IPS-11a (cell line): ENCODE data around the gene ATXN7L1.

ENCODE experiments used
- H3K4me3 ChIP-seq: one replicate; pipeline ENCODE4 v1.5.1; 2013; ENCODE audit warnings: low read depth, low read length, control low read depth

The ATXN7L1 gene

DNA sequence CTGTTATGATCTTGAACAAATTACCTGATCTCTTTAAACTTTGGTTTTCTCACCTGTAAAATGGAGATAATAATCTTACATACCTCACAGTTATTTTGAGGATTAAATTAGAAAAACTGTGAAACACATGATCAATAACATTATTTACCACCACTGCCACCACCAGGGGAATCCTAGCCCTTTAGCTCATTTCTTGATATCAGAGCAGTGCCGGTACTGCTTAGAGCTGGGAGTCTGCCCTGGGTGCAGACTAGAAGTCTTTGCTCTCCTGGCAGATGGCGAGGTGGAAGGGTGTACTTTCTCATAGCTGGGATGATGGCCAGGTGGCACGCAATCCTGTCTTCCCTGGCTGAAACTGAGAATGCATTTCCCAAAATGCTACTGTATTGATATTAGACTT, 282.4 kb downstream of the ATXN7L1 start:
- H3K4me3 ChIP-seq = no peak overlapping the region

DNA sequence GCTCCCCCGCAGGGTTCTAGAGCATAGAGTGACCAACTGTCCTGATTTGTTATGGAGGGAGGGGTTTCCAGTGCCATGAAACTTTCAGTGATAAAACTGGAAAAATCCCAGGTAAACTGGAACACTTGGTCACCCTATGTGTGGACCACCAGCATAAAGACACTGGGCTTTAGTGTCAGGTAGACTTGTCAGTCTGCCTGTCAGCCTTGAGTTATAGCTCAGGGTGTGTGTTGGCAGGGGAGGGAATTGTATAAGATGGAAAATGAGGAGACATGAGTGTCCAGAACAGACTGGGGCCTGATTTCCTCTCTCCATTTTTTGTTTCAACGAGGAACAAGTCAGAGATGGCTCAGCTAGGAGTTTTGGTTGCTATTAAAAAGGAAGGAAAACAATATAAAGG, 284.9 kb downstream of the ATXN7L1 start:
- no peak overlapping the region for H3K4me3 ChIP-seq

DNA sequence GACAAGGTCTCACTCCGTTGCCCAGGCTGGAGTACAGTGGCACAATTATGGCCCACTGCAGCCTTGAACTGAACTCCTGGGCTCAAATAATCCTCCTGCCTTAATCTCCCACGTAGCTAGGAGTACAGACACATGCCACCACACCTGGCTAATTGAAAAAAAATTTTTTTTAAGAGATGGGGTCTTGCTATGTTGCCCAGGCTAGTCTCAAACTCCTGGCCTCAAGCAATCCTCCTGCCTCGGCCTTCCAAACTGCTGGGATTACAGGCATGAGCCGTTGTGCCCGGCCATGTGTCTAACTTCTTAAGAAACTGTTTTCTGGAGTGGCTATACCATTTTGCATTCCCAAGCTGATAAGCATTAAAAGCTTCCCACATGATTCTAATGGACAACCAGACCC, 285.6 kb downstream of the ATXN7L1 start:
- H3K4me3 ChIP-seq = no peak overlapping the region

DNA sequence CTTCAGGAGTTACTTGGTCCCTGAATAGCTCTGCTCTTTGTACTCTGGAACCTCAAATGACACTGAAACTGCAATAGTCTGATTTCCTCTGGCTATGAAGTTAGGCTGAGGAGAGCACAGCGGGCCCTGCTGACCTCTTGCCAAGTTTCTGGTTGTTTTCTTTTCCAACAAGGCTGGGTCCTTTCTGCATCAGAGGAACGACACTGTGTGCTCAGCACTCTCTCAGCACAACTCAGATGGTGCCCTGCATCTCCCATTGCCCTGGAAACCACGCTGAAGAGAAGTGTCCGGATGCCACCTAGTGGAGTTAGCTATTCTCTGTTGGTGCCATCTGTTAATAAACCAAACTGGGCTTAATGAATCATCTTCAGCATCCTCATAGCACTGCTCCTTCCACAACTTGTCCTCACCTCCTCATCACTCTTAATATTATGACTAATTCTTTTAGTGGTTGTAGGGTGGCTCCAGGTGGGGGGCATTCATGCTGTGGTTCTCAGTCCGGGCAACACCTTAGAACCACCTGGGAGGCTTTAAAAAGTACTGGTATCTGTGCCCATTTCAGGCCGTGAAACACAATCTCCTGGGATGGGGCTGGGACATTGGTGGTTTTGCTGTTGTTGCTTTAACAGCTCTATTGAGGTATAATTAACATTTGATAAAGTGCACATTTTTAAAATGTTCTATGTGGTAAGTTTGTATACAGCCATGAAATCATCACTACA, 286.9 kb downstream of the ATXN7L1 start:
- no peak overlapping the region for H3K4me3 ChIP-seq

DNA sequence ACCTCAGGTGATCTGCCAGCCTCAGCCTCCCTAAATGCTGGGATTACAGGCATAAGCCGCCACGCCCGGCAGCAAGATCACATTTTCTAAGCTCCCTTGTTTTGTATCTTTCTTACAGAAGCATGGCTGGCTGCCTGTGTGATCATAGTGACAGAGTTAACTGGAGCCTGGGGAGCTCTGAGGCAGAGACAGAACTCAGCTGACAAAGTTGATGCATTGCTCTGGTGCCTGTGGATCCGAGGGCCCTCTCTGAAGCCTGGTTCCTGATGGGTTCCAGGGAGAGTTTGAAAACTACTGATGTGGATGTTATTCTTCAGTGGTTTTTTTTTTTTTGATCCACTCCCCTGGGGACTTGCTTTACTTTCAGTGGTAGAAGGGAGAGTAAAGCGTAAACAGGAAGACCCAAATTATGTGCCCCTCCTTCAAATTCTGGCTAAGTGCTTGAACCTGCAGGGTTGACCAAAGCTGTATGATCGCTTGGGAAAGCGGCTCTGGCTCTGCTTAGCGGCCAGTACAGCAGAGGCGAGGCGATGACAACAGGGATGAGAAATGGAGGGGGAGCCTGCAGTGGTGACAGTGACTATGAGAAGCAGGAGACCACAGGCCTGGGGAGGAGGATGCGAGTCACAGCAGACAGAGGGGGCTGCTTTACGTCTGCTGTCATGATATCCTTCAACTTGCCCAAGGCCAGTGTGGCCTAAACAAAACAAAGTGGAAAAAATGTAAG, 288.3 kb downstream of the ATXN7L1 start:
- H3K4me3 ChIP-seq = no peak overlapping the region

DNA sequence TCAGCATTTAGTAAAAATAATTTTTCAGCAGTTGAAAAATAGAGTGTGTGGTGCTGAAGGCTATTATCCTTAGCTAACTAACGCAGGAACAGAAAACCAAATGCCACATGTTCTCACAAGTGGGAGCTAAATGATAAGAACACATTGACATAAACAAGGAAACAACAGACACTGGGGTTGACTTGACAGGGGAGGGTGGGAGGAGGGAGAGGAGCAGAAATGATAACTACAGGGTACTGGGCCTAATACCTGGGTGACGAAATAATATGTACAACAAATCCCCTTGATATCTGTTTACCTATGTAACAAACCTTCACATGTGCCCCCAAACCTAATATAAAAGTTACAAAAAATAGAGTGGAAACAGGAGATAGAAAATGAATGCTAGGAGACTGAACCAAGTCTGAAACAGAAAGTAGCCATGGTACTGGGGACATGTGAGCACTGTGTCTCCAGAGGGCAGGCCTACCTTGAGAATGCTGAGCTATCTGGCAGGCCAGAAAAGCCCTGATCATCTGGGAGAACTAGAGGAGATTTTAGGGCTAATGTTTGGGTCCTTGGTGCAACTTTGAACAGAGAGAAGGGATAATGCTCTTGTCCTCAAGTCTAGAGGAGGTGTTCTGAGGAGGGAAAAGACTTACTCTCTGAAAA, 290.4 kb downstream of the ATXN7L1 start:
- H3K4me3 ChIP-seq = no peak overlapping the region

DNA sequence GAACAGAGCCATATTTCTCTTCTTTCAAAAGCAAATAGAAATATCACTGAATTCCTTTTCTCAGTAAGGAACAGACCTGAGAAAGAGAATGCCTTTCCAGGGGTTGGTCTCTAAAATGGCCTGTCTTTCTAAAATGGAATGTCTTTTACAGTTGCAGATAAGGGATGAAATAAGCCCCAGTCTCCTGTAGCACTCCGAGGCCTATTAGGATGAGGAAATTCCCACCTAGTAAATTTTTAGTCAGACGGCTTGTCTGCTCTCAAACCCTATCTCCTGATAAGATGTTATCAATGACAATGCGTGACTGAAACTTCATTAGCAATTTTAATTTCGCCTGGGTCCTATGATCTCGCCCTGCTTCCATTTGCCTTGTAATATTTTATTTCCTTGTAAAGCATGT, 292.2 kb downstream of the ATXN7L1 start:
- no peak overlapping the region for H3K4me3 ChIP-seq

DNA sequence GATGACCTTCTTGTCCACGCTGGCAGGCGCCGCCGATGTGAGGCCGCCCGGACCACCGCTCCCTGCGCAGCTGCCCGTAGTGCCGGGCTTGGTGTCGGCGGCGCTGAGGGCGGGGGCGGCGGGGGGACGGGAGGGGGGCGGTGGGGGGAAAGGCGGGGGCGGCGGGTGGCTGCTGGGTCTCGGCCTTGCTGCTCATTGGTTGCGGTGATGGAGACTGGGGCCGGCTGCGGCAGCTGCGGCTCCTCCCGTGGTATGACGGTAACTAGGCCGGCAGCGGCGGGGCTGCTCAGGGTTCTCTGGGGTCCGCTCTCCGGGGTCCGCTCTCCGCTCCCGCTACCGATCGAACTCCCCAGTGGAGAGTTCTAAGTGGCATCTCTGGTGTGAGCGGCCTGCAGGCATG, 293.3 kb downstream of the ATXN7L1 start:
- no peak overlapping the region for H3K4me3 ChIP-seq

DNA sequence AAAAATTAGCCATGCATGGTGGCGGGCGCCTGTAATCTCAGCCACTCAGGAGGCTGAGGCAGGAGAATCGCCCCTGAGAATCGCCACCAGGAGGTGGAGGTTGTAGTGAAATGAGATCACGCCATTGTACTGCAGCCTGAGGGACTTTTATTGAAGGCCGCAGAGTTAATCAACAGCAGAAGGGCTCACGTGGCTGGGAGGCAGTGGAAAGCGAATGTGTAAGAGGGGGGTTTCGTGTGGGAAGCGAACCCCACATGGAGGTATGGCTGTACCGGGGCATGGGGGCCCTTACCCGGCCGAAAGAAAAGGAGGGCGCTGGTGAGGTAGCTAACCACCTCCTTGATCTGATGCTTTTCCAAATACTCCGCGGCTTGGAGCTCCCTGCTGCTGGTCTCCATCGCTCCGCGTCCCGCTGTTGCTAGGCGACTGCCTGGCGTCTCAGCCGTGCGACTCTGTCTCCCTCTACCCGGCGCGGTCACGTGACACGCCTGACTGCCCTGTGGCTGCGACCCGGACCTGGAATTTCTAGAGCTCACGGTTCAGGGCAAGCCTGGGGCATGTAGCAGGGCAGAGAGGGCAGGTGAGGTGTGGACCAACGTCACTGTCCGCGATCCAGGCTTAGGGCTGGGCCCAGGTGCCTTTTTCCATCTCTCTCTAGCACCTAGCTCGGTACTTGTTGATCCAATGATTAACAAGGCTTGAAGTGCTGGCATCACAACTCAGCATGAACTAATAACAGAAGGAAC, 295.2 kb downstream of the ATXN7L1 start, which contains the start of gene EFCAB10:
TSS of gene EFCAB10 (minus strand) at position 428 of the 746 bp plus-strand sequence. CDS start at position 398, 30 bp downstream.
- H3K4me3 ChIP-seq = peak within 1 kb of the TSS; percentile 50

DNA sequence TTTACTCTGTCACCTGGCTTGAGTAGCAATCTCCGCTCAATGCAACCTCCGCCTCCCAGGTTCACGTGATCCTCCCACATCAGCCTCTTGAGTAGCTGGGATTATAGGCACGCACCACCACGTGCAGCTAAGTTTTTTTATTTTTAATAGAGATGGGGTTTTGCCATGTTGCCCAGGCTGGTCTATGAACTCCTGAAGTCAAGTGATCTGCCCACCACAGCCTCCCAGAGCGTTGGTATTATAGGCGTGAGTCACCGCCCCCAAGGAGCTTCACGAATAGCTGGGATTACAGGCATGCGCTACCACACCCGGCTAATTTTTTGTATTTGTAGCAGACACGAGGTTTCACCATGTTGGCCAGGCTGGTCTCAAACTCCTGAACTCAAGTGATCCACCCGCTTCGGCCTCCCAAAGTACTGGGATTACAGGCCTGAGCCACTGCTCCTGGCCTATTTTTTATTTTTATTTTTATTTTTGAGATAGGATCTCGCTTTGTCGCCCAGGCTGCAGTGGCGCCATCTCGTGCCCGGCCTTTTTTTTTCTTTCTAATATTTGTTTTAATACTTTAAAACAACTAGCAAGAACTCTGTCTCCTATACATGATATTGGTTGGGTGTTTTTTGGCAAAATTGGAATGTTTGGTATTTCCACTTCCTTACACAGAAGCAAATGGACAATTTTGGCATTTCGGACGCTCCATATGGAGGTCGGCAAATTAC, 296.2 kb downstream of the ATXN7L1 start:
- no peak overlapping the region for H3K4me3 ChIP-seq

DNA sequence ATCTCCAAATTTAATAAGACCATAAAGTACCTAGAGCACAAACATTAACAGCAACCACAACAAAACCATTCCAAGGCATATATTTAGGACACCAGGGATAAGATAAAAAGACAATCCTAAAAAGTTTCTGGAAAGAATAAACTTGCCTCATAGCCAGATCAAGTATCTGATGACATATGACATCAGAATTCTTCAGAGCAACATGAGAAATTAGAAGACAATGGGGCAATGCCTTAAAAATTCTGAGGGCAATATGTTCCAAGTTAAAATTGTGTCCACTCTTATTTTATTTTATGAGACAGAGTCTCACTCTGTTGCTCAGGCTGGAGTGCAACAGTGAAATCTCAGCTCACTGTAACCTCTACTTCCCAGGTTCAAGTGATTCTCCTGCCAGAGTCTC, 297.9 kb downstream of the ATXN7L1 start:
- H3K4me3 ChIP-seq = no peak overlapping the region

DNA sequence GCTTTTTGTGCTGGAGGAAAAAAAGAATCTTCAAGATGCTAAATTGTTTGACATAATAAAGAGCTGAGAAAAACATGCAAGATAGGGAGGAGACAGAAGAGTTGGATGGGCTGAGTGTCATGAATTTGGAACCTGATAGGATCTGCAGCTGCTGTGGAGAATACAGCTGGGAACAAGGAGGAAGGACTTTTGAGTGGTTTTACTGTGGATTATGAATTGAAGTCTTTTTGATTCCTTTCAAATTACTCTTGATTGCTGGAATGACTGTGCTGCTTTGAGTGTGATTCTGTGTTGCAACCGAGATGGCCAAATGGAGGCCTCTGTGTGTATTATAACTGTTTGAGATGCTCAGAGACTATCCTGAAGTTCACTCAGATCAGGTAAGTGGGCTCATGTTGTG, 299.1 kb downstream of the ATXN7L1 start:
- no peak overlapping the region for H3K4me3 ChIP-seq

DNA sequence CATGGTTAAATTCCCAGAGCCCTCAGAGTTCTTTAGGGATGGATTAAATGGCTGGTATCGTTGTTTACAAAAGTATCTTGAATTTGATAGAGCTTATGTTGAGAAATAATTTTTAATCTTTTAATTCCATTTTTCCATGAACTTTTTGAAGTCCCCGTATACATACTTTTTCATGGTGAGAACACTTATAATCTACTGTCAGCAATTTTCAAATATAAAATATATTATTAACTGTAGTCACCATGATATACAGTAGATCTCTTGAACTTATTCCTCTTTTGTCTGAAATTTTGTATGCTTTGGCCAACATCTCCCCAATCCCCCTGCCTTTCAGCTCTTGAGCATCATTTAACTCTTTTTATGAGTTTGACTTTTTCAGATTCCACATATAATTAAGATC, 304.5 kb downstream of the ATXN7L1 start:
- no peak overlapping the region for H3K4me3 ChIP-seq

DNA sequence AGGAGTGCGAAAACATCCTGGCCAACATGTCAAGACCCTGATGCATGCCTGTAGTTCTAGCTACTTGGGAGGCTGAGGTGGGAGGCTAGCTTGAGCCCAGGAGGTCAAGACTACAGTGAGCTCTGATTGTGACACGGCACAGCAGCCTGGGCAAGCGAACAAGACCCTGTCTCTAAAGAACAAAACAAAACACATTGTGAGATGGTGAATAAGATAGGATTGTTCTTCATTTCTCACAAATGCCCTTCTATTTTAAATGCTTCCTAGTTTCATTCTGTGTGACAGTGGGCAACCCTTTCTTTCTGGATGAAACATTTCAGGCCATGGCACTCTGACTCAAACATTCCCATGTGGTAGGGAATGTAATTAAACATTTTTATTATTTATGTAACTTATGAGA, 308.6 kb downstream of the ATXN7L1 start:
- H3K4me3 ChIP-seq = no peak overlapping the region

DNA sequence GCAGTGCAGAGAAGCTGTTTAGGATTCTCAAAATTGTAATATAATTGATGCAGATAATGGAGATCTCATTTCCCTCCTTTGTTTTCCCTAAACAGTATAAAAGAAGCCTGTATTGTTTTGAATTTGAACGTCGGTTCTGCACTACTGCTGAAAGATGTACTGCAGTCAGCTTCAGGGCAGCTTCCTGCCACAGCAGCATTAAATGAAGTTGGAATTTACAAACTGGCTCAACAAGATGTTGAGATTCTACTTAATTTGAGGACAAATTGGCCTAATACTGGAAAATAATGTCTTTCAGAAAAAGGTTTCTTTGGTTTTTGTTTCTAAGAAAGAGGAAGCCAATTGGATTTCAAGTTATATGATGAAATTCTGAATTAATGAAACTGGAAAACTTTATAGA, 309.4 kb downstream of the ATXN7L1 start:
- H3K4me3 ChIP-seq = no peak overlapping the region

DNA sequence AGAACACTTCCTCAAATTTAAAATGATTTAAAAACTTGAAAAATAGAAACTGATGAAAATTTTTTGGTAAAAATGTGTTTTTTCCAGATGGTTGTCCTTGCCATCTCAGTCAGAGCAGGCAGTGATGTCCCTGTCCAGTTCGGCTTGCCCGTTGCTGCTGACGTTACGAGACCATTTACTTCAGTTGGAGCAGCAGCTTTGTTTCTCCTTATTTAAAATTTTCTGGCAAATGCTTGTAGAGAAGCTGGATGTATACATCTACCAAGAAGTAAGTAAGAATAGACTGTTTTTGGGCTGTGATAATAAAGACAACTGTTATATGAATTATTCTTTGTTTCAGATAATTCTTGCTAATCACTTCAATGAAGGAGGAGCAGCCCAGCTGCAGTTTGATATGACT, 311.2 kb downstream of the ATXN7L1 start:
- no peak overlapping the region for H3K4me3 ChIP-seq

DNA sequence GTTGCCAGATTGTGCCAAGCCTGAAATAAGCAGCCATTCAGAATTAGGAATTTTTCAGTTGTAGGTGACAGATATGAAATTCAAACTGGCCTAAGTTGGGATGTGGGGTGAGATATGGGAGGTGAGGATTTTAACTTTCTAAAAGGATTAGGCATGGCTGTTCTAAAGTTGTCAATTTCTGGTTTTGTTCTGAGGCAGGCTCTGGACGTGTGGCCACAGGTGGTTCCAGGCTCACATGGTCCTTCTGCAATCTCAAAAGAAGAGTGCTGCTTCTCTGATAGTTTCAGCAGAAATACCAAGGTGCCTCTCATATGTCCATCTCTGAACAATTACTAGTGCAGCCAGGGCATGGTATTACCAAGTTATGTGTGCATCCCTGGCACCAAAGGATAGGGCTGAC, 316.5 kb downstream of the ATXN7L1 start:
- H3K4me3 ChIP-seq = no peak overlapping the region
